Activated naive CD8-positive, alpha-beta T cell treated with anti-CD3 and anti-CD28 coated beads for 36 hours (primary cell): ENCODE data around the gene CDV3. TPM values are rescaled to one million over a fixed set of nuclear protein-coding genes. Genes with fewer than 3 reads are reported as not detected.
"Not testable (repeated sequence)": the region's sequence is repeated elsewhere in the genome, so short reads cannot be mapped to it uniquely, and the experiment has no call there.

Experiments
- DNase-seq: peaks from one replicate; pipeline ENCODE4 v3.0.0; 2021
- H3K27ac Mint-ChIP-seq: one replicate; pipeline ENCODE4 v1.8.0; 2022; ENCODE audit warnings: mild to moderate bottlenecking, moderate library complexity, mixed read lengths
- H3K27me3 Mint-ChIP-seq: one replicate; pipeline ENCODE4 v1.8.0; 2022; ENCODE audit warnings: mild to moderate bottlenecking, mixed read lengths
- H3K36me3 Mint-ChIP-seq: one replicate; pipeline ENCODE4 v1.8.0; 2021; ENCODE audit warnings: mild to moderate bottlenecking, mixed read lengths
- H3K4me1 Mint-ChIP-seq: one replicate; pipeline ENCODE4 v1.8.0; 2021; ENCODE audit warnings: mixed read lengths
- H3K4me3 Mint-ChIP-seq: one replicate; pipeline ENCODE4 v1.8.0; 2022; ENCODE audit warnings: mild to moderate bottlenecking, moderate library complexity, mixed read lengths
- H3K9me3 Mint-ChIP-seq: one replicate; pipeline ENCODE4 v1.8.0; 2022; ENCODE audit warnings: mixed read lengths
- total RNA-seq, 2 experiments: library from RNA; stranded (reverse); gene quantifications; one replicate each; pipeline ENCODE4 v1.2.3, GENCODE V29; 2021

Gene CDV3, protein sequence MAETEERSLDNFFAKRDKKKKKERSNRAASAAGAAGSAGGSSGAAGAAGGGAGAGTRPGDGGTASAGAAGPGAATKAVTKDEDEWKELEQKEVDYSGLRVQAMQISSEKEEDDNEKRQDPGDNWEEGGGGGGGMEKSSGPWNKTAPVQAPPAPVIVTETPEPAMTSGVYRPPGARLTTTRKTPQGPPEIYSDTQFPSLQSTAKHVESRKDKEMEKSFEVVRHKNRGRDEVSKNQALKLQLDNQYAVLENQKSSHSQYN
- 100 to 1,000 TPM; 268 to 269 TPM for total RNA-seq

DNA sequence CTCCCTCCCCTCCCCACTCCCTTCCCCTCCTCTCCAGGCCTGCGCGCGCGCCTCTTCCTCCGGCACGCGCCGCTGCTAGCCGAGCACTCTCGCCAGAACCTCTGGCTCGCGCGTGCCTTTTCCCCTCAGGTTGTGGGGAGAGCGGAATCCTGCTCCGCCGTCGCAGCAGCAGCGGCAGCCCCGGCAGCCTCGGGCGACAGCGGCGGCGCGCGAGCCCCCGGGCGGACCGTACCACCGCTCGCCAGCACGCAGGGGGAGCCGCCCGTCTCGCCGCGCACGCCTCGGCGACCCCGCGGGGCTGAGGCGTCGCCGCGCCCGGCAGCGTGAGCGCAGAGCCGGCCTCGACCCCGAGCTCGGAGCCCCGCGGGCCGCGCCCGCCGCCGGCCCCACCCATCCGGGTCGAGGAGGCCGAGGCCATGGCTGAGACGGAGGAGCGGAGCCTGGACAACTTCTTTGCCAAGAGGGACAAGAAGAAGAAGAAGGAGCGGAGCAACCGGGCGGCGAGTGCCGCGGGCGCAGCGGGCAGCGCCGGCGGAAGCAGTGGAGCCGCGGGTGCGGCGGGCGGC, at the start of gene CDV3:
Gene CDV3 (plus strand): TSS at position 58 of the 566 bp plus-strand sequence. CDS start 359 bp downstream, at position 417.
- Mint-ChIP-seq H3K27ac (peak within 1 kb of the TSS; percentile 98), H3K36me3 (peaks cover 41% of the 10 kb centered on the region), H3K4me3 (peak within 1 kb of the TSS; percentile 94), H3K4me1 (peaks cover 61% of the 10 kb centered on the region), H3K27me3 (no peaks in the 10 kb centered on the region), H3K9me3 (no peaks in the 10 kb centered on the region)
- DNase-seq: no peak

DNA sequence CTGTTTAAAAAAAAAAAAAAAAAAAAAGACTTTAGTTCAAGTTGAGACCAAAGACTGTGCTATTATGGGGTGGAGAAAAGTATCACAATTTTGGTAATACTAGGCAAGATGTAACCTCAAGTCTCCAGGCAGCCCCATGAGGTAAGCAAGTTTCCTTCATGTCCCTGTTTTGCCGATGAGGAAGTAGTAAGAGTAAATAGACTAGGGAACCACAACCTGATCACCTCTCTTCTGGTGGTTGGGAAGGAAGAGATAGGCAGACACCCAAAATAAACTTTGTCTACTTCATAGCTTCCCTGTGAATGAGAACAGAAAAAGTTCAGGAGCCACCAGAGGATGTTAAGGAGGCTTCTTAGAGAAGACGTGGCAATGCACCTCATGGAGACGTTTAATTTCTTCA, 49.7 kb upstream of the CDV3 start:
- not testable (repeated sequence) for DNase-seq, H3K4me3 Mint-ChIP-seq, H3K27me3 Mint-ChIP-seq, H3K9me3 Mint-ChIP-seq, H3K36me3 Mint-ChIP-seq, H3K4me1 Mint-ChIP-seq, H3K27ac Mint-ChIP-seq

DNA sequence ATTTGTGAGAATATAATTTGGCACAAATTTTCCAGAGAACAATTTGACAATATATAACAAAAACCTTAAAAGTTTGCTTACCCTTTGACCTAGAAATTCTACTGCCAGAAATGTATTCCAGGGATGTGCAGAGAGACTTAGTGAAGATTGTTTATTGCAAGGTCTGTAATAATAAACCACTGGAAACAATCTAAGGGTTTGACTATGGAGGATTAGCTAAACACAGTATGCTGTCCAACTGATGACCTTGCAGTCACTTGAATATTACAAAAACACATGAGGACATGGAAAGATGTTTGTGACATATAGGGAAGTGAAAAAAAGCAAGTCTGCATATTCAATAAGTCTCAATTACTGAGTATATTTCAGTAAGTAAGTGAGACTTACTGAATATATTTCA, 48.1 kb upstream of the CDV3 start:
- Mint-ChIP-seq H3K4me3 (no peak overlapping the region), H3K36me3 (no peaks in the 10 kb centered on the region), H3K4me1 (peaks cover 4% of the 10 kb centered on the region), H3K27me3 (no peaks in the 10 kb centered on the region), H3K9me3 (peaks cover 4% of the 10 kb centered on the region), H3K27ac (no peak overlapping the region)
- no peak for DNase-seq

DNA sequence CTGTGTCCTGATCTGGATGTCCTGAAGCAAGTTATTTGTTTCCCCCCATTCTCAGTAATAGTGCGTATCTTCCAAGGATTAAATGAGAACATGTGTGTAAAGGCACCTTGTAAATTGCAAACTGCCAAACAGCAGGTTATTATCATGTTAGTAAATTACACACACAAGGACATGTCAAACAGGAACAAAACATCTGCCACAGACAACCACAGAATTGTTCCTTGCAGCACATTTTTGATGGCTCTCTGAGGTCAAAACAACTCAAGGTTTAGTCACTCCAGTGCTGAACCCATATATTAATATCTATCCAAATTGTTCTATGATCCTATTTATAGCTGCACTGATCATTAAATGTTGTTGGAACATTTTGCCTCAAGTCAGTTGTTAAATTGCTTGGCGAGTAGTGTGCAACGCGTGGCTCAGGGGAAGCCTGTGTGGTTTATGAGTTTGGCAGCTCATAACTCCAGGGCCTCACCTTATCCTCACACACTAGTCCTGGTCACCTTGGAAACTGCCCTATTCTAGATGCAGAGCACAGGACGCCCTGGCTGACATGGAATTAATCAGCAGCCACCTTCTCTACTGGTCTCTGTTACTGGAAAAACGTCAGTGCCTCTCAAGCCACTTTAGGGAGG, 46.3 kb upstream of the CDV3 start:
- Mint-ChIP-seq H3K36me3 (no peaks in the 10 kb centered on the region), H3K4me3 (no peak overlapping the region)

DNA sequence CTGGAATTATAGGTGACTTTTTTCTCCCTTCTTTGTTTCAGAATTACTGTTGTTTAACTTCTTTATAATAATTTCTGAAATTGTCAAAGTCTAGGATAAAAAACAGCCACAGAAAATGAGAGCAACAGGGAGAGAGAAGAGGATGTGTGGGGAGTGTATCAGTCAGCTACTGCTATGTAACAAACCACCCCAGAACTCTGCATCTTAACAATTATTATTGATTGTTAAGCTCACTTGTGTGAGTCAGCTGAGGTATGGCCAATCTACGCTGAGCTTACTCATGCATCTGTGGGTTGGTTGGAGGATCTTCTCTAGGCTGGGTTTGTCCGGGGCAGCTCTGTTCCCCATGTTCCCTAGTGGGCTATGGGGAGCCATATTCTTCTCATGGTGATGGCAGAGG, 43.7 kb upstream of the CDV3 start:
- DNase-seq: no peak
- Mint-ChIP-seq H3K27ac (no peak overlapping the region), H3K27me3 (no peaks in the 10 kb centered on the region), H3K9me3 (peaks cover 4% of the 10 kb centered on the region), H3K36me3 (no peaks in the 10 kb centered on the region), H3K4me1 (no peaks in the 10 kb centered on the region), H3K4me3 (no peak overlapping the region)

More for the DNA sequence above, 46.3 kb upstream of the CDV3 start:
- H3K27ac Mint-ChIP-seq: no peak overlapping the region
- no peak for DNase-seq
- peaks cover 4% of the 10 kb centered on the region for H3K9me3 Mint-ChIP-seq
- H3K27me3 Mint-ChIP-seq: no peaks in the 10 kb centered on the region
- H3K4me1 Mint-ChIP-seq: peaks cover 4% of the 10 kb centered on the region

DNA sequence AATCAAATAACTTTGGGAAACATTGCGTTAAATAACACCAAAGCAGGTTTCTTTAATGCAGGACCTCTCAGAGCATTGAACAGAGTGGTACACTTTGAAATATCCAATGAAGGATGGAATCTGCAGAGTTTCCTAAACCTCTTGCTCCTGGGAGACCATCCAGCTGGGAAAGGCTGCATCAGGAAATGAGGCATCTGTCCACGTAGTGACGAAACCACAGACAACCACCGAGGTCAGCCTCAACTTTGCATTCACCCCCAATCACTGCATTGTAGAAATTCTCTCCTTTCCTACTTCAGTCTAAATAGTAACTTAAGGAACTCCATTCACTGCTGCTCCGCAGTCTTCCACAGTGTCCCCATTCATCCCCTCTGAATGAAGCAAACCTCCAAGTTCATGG, 41.5 kb upstream of the CDV3 start:
- H3K36me3 Mint-ChIP-seq: no peaks in the 10 kb centered on the region
- no peaks in the 10 kb centered on the region for H3K4me1 Mint-ChIP-seq
- DNase-seq: no peak
- H3K4me3 Mint-ChIP-seq: no peak overlapping the region
- H3K9me3 Mint-ChIP-seq: peaks cover 4% of the 10 kb centered on the region
- H3K27ac Mint-ChIP-seq: no peak overlapping the region
- H3K27me3 Mint-ChIP-seq: no peaks in the 10 kb centered on the region

DNA sequence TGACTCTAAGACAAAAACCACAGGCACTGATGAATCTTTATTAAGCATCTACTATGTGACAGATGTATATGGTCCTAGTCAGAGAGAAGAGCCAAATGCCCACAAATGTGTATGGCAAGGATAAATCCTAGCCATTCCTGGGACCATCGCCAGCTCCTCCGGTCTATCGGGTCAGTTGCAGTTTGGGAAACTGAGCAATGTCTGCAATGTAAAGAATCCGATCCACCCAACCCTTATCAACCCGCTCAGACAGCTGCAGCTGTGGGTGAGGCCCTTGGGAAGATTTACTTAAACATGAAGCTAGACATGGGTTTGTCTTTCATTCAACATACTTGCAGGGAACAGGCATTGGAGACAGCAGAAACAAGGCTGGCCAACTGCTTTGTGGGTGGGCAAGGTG, 40.5 kb upstream of the CDV3 start:
- Mint-ChIP-seq H3K36me3 (no peaks in the 10 kb centered on the region), H3K27me3 (no peaks in the 10 kb centered on the region), H3K9me3 (peaks cover 4% of the 10 kb centered on the region), H3K4me3 (no peak overlapping the region), H3K4me1 (no peaks in the 10 kb centered on the region), H3K27ac (no peak overlapping the region)
- no peak for DNase-seq

DNA sequence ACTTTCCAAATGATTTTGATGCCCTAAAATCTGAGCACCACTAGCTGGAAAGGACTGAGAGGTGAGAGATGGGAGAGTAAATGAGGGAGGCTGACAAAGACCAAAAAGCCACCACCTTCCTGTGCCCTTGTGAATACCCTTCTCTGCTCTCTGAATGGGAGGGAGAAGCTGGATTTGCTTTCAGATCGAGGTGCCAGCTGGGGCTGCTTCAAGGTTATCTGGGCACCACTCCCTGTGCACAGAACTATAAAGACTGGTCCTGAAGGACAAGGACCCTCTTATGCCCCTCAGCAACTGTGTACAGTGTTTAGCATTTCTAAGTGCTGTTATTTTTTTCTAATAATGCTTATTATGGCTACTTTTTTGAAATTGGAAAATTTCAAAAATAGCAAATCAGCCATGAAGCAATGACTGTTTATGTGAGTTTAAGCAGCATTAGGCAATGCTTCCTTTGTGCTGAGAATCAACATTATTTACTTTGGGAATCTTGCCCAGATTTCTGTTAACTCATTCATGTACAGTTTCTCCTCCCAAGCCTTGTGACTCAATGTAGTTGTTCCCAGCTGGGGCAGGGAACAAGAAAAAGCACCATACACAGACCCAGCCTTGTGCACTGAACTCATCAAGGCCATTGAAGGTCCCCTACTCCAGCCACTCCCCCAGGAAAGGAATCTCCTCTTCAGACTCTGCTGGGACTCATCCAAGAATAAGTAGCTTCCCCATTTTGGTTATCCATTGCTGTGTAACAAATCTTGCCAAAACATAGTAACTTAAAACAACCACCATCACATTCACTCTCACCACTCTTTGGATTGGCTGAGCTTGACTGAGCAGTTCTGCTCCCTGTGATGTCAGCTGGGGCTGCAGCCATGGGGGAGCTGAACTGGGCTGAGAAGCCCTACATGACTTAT, 37.3 kb upstream of the CDV3 start:
- Mint-ChIP-seq H3K27me3 (no peaks in the 10 kb centered on the region), H3K36me3 (peaks cover 2% of the 10 kb centered on the region), H3K4me3 (no peak overlapping the region), H3K9me3 (no peaks in the 10 kb centered on the region), H3K27ac (no peak overlapping the region), H3K4me1 (peaks cover 4% of the 10 kb centered on the region)
- DNase-seq: no peak

DNA sequence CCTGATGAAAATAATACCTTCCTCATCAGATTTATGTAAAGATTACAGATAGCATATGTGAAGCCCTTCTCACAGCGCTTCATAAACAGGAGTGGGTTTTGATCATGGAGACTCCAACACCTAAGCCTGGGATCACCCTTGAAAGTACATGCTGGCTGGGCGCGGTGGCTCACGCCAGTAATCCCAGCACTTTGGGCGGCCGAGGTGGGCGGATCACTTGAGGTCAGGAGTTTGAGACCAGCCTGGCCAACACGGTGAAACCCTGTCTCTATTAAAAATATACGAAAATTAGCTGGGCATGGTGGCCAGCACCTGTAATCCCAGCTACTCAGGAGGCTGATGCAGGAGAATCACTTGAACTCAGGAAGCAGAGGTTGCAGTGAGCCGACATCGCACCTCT, 36.4 kb upstream of the CDV3 start:
- not testable (repeated sequence) for H3K9me3 Mint-ChIP-seq, H3K27me3 Mint-ChIP-seq, DNase-seq, H3K27ac Mint-ChIP-seq, H3K4me3 Mint-ChIP-seq, H3K4me1 Mint-ChIP-seq, H3K36me3 Mint-ChIP-seq

DNA sequence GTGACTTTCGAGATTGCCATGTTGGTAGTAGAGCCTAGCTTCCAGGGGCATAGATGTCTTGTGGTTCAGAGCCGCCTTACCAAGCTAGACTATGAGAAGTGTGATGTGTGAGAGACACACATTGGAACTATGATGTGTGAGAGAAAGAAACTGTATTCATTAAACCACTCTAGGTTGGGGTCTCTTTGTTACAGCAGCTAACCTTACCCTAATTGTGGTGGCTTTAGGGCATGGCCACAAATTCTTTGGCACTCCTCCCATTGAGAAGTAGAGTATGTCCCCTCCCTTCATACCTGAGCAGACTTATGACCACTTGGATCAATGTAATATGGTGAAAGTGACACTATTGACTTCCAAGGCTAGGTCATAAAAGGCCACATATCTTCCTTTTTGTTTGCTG, 35.3 kb upstream of the CDV3 start:
- H3K27me3 Mint-ChIP-seq: no peaks in the 10 kb centered on the region
- peaks cover 2% of the 10 kb centered on the region for H3K36me3 Mint-ChIP-seq
- peaks cover 5% of the 10 kb centered on the region for H3K4me1 Mint-ChIP-seq
- H3K4me3 Mint-ChIP-seq: no peak overlapping the region
- no peak for DNase-seq
- no peak overlapping the region for H3K27ac Mint-ChIP-seq
- no peaks in the 10 kb centered on the region for H3K9me3 Mint-ChIP-seq

DNA sequence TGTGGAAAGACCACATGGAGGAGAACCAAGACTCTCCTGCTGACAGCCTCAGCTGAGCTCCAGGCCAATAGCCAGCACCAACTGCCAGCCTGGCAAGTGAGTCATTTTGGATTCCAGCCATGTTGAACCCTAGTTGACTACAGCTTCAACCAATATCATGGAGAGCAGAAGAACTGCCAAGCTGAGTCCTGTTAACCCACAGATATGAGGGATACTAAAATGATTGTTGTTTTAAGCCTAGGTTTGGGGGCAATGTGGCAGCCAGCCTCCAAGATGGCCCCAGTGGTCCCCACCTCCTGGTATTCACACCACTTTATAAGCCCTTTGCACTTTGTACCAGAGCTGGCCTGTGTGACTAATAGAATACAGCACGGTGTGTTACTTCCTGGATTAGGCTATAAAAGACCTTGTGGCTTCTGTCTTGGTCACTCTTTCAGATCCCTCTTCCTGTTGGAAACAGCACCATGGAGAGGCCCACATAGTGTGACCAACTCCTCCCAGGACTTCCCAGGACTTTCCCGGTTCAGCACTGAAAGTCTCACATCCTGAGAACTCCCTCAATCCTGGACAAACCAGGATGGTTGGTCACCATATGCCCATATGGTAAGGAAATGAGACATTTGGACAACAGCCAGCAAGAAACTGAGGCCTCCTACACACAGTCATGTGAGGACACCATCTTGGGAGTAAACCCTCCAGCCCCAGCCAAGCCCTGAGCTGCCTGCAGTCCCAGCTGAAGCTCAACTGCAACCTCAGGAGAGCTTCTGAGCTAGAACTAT, 32.4 kb upstream of the CDV3 start:
- no peaks in the 10 kb centered on the region for H3K27me3 Mint-ChIP-seq
- H3K4me1 Mint-ChIP-seq: peaks cover 5% of the 10 kb centered on the region
- H3K9me3 Mint-ChIP-seq: no peaks in the 10 kb centered on the region
- peaks cover 2% of the 10 kb centered on the region for H3K36me3 Mint-ChIP-seq
- H3K4me3 Mint-ChIP-seq: no peak overlapping the region
- no peak overlapping the region for H3K27ac Mint-ChIP-seq
- no peak for DNase-seq

DNA sequence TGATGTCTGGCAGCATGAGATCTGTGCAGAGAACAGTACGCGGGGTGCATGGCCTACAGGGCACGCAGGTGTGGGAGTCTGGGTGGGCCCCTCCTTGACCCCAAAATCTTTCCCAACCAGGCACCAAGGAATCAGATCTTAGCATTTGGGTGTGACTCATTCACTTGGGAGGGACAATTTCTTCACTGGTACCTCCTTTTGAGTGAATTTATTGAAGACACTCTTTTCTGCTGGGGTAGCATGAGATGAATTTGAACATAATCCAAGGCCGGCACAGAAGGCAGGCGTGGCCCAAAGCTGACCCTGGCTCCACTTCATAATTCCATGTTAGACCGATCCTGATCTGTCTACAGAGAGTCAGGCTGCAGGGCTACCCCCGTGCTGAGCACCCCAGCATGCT, 30.6 kb upstream of the CDV3 start:
- DNase-seq: no peak
- Mint-ChIP-seq H3K9me3 (no peaks in the 10 kb centered on the region), H3K4me3 (no peak overlapping the region), H3K27ac (no peak overlapping the region), H3K27me3 (no peaks in the 10 kb centered on the region), H3K36me3 (peaks cover 2% of the 10 kb centered on the region), H3K4me1 (peaks cover 5% of the 10 kb centered on the region)

DNA sequence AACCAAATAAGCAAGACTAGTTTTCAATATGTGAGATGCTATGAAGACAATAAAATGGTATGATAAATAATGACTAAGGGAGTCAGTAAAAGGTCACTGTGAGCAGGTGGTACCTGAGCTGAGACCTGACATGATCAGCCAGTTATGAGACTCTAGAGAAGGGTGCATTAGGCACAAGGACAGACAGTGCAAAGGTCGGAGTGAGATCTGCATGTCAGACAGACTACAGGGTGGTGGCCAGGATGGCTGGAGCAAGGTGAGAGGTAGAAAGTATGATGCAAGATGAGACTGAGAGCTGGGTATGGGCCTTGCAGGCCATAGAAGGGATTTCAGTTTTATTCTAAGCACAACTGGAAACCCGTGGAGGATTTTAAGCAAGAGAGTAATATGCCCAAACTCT, 28.5 kb upstream of the CDV3 start:
- H3K4me1 Mint-ChIP-seq, H3K4me3 Mint-ChIP-seq, H3K9me3 Mint-ChIP-seq, H3K27me3 Mint-ChIP-seq, DNase-seq, H3K36me3 Mint-ChIP-seq, H3K27ac Mint-ChIP-seq: not testable (repeated sequence)

DNA sequence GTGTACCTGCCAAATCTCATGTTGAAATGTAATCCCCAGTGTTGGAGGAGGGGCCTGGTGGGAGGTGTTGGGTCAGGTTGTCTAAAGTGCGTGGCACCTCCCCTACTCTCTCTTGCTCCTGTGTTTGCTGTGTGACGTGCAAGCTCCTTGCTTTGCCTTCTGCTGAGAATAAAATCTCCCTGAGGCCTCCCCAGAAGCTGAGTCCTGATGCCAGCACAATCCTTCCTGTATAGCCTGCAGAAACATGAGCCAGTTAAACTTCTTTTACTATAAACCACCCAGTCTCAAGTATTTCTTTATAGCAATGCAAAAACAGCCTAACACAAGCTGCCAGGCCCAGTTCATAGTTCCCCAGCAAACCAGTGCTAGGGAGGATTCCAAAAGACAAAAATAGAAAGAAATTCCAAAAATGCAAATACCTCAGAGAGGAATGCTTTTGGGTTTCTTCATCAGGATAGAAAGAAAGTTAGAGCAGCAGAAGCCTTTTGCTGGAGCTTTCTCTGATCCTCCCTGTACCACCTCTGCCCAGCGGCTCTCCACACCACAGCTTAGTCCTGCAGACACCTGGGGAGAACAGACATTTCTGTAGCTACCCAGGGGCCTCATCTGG, 25.9 kb upstream of the CDV3 start:
- no peak overlapping the region for H3K4me3 Mint-ChIP-seq
- no peak for DNase-seq
- H3K27me3 Mint-ChIP-seq: no peaks in the 10 kb centered on the region
- H3K9me3 Mint-ChIP-seq: no peaks in the 10 kb centered on the region
- H3K36me3 Mint-ChIP-seq: peaks cover 1% of the 10 kb centered on the region
- H3K4me1 Mint-ChIP-seq: no peaks in the 10 kb centered on the region
- no peak overlapping the region for H3K27ac Mint-ChIP-seq
